Measurements from ENCODE around the gene CARMIL1. TPM values are rescaled to one million over a fixed set of nuclear protein-coding genes. Genes with fewer than 3 reads are reported as not detected.

CARMIL1 gene
- total and polyA plus RNA-seq, 2 of the 8 experiments (the other 6 are each of a cell fraction or from before 2014, with no cell fraction given): 20.3 to 40.4 TPM

DNA sequence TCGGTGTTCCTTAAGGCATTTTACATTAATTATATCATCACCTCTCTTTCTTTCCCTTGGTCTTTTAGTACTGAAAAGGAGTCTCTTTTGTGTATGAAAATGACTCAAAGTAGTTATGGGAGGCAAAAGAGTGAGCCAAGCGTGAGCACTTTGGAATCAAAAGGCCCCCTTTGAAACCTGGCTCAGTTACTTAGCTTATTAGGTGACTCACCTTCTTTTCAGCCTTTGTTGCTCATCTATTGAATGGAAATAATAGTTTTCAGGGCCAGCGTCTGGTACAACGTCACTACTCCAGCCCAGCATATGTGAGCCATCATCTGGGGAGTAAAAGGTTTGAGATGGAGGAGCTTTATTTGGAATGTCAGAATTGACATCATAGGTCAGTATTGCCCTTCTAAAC lies 225.5 kb downstream of the CARMIL1 start (continued):
- TF ChIP-seq CHD2 (IDR thresholded peaks at IDR 0.05; ENCODE audit: low read length): no peak
- TF ChIP-seq, protein P1, sequence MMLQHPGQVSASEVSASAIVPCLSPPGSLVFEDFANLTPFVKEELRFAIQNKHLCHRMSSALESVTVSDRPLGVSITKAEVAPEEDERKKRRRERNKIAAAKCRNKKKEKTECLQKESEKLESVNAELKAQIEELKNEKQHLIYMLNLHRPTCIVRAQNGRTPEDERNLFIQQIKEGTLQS (IDR thresholded peaks at IDR 0.05; ENCODE audit: insufficient read depth, low read depth, low read length): no peak
- TF ChIP-seq, protein P2, sequence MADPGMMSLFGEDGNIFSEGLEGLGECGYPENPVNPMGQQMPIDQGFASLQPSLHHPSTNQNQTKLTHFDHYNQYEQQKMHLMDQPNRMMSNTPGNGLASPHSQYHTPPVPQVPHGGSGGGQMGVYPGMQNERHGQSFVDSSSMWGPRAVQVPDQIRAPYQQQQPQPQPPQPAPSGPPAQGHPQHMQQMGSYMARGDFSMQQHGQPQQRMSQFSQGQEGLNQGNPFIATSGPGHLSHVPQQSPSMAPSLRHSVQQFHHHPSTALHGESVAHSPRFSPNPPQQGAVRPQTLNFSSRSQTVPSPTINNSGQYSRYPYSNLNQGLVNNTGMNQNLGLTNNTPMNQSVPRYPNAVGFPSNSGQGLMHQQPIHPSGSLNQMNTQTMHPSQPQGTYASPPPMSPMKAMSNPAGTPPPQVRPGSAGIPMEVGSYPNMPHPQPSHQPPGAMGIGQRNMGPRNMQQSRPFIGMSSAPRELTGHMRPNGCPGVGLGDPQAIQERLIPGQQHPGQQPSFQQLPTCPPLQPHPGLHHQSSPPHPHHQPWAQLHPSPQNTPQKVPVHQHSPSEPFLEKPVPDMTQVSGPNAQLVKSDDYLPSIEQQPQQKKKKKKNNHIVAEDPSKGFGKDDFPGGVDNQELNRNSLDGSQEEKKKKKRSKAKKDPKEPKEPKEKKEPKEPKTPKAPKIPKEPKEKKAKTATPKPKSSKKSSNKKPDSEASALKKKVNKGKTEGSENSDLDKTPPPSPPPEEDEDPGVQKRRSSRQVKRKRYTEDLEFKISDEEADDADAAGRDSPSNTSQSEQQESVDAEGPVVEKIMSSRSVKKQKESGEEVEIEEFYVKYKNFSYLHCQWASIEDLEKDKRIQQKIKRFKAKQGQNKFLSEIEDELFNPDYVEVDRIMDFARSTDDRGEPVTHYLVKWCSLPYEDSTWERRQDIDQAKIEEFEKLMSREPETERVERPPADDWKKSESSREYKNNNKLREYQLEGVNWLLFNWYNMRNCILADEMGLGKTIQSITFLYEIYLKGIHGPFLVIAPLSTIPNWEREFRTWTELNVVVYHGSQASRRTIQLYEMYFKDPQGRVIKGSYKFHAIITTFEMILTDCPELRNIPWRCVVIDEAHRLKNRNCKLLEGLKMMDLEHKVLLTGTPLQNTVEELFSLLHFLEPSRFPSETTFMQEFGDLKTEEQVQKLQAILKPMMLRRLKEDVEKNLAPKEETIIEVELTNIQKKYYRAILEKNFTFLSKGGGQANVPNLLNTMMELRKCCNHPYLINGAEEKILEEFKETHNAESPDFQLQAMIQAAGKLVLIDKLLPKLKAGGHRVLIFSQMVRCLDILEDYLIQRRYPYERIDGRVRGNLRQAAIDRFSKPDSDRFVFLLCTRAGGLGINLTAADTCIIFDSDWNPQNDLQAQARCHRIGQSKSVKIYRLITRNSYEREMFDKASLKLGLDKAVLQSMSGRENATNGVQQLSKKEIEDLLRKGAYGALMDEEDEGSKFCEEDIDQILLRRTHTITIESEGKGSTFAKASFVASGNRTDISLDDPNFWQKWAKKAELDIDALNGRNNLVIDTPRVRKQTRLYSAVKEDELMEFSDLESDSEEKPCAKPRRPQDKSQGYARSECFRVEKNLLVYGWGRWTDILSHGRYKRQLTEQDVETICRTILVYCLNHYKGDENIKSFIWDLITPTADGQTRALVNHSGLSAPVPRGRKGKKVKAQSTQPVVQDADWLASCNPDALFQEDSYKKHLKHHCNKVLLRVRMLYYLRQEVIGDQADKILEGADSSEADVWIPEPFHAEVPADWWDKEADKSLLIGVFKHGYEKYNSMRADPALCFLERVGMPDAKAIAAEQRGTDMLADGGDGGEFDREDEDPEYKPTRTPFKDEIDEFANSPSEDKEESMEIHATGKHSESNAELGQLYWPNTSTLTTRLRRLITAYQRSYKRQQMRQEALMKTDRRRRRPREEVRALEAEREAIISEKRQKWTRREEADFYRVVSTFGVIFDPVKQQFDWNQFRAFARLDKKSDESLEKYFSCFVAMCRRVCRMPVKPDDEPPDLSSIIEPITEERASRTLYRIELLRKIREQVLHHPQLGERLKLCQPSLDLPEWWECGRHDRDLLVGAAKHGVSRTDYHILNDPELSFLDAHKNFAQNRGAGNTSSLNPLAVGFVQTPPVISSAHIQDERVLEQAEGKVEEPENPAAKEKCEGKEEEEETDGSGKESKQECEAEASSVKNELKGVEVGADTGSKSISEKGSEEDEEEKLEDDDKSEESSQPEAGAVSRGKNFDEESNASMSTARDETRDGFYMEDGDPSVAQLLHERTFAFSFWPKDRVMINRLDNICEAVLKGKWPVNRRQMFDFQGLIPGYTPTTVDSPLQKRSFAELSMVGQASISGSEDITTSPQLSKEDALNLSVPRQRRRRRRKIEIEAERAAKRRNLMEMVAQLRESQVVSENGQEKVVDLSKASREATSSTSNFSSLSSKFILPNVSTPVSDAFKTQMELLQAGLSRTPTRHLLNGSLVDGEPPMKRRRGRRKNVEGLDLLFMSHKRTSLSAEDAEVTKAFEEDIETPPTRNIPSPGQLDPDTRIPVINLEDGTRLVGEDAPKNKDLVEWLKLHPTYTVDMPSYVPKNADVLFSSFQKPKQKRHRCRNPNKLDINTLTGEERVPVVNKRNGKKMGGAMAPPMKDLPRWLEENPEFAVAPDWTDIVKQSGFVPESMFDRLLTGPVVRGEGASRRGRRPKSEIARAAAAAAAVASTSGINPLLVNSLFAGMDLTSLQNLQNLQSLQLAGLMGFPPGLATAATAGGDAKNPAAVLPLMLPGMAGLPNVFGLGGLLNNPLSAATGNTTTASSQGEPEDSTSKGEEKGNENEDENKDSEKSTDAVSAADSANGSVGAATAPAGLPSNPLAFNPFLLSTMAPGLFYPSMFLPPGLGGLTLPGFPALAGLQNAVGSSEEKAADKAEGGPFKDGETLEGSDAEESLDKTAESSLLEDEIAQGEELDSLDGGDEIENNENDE (IDR thresholded peaks at IDR 0.05; ENCODE audit: insufficient replicate concordance, low read length): no peak
- TF ChIP-seq KDM4A (IDR thresholded peaks at IDR 0.05; ENCODE audit: low read depth, low read length, severe bottlenecking): no peak

All from H1 (cell line).